Endodermal cell (in vitro differentiated cells): ENCODE measurements around the gene ARL5C. TPM values are rescaled to one million over a fixed set of nuclear protein-coding genes. Genes with fewer than 3 reads are reported as not detected.

Experiments
- DNase-seq: peaks from one replicate; pipeline ENCODE4 v3.0.0-alpha.2; 2017
- H3K27ac ChIP-seq: 2 replicates; pipeline ENCODE4 v1.5.1; 2013; ENCODE audit warnings: mild to moderate bottlenecking, low read depth, low read length, moderate library complexity
- H3K27me3 ChIP-seq: 2 replicates; pipeline ENCODE4 v1.6.1; 2013; ENCODE audit warnings: mild to moderate bottlenecking, low read length, moderate library complexity; ENCODE audit not compliant: insufficient read depth, control insufficient read depth, poor library complexity, severe bottlenecking
- H3K36me3 ChIP-seq: 2 replicates; pipeline ENCODE4 v1.7.0; 2013; ENCODE audit warnings: mild to moderate bottlenecking, low read length, moderate library complexity; ENCODE audit not compliant: control insufficient read depth, insufficient read depth
- H3K4me1 ChIP-seq: one replicate; pipeline ENCODE4 v1.7.0; 2013; ENCODE audit warnings: low read length; ENCODE audit not compliant: control insufficient read depth, insufficient read depth
- H3K4me3 ChIP-seq: 2 replicates; pipeline ENCODE4 v1.5.1; 2013; ENCODE audit warnings: mild to moderate bottlenecking, low read length, moderate library complexity
- H3K9ac ChIP-seq: 2 replicates; pipeline ENCODE4 v1.6.1; 2013; ENCODE audit warnings: mild to moderate bottlenecking, low read length, moderate library complexity; ENCODE audit not compliant: poor library complexity, severe bottlenecking; ENCODE audit errors: extremely low read depth
- H3K9me3 ChIP-seq: 2 replicates; pipeline ENCODE4 v1.6.1; 2013; ENCODE audit warnings: mild to moderate bottlenecking, low read length, moderate library complexity; ENCODE audit not compliant: control insufficient read depth
- H3K27ac Mint-ChIP-seq: 2 replicates; pipeline ENCODE4 v1.8.0; 2020; ENCODE audit warnings: mixed read lengths
- H3K27me3 Mint-ChIP-seq: 2 replicates; pipeline ENCODE4 v1.8.0; 2021; ENCODE audit warnings: mild to moderate bottlenecking, mixed read lengths; ENCODE audit not compliant: insufficient read depth
- H3K36me3 Mint-ChIP-seq: 2 replicates; pipeline ENCODE4 v1.8.0; 2020; ENCODE audit warnings: low read depth, mixed read lengths
- H3K4me1 Mint-ChIP-seq: 2 replicates; pipeline ENCODE4 v1.8.0; 2020; ENCODE audit warnings: mixed read lengths
- H3K4me3 Mint-ChIP-seq: 2 replicates; pipeline ENCODE4 v1.8.0; 2020; ENCODE audit warnings: mild to moderate bottlenecking, moderate library complexity, mixed read lengths
- H3K9me3 Mint-ChIP-seq: 2 replicates; pipeline ENCODE4 v1.8.0; 2020; ENCODE audit warnings: mild to moderate bottlenecking, mixed read lengths
- CTCF ChIP-seq: fragments of 200-600 bp; sonication (generic); conservative IDR thresholded peaks from 2 replicates; pipeline ENCODE4 v1.5.0; 2021; ENCODE audit warnings: antibody characterized with exemption, mild to moderate bottlenecking
- WGBS, 2 experiments: methylation state at CpG; one replicate each; pipeline versions ENCODE4 v1.1.5 to v1.1.7; 2013; ENCODE audit warnings: missing lambda C conversion rate in 2 of 2, mixed read lengths in 1 of 2; ENCODE audit not compliant: insufficient coverage in 1 of 2, insufficient read length in 1 of 2; 5-methylcytosine and 5-hydroxymethylcytosine counted together
- total RNA-seq, 2 donors: library from RNA; stranded (reverse); fragmentation: NEBNext Ultra II Directional in 1 of 2; extraction: Animal tissue kit (Norgen Biotek cat#: 25700) in 1 of 2; gene quantifications; 2 replicates in 1 of 2; 3 replicates in 1 of 2; pipeline ENCODE4 v1.2.1, GENCODE V29; 2021

Gene ARL5C
- total RNA-seq, 2 donors from 2014 or later, result not detected

- 88 to 96% methylated on average over 8 to 16 of the region's 16 CpGs for WGBS, 2 experiments
- Mint-ChIP-seq H3K9me3 (no peaks in the 10 kb centered on the region), H3K27ac (no peak overlapping the region), H3K4me1 (peaks cover 12% of the 10 kb centered on the region), H3K27me3 (no peaks in the 10 kb centered on the region), H3K4me3 (no peak overlapping the region), H3K36me3 (peaks cover 22% of the 10 kb centered on the region)
- Histone ChIP-seq H3K27me3 (no peaks in the 10 kb centered on the region), H3K36me3 (peaks cover 14% of the 10 kb centered on the region), H3K4me1 (no peaks in the 10 kb centered on the region), H3K4me3 (no peak overlapping the region), H3K9ac (no peak overlapping the region), H3K27ac (no peak overlapping the region), H3K9me3 (no peaks in the 10 kb centered on the region)
- no peak for DNase-seq
- no peak for TF ChIP-seq CTCF
Measured at GRCh38 chr17:39192901-39193300, 26.9 kb upstream of the ARL5C start.

GRCh38 chr17:39191750-39192510 lies 26.0 kb upstream of the ARL5C start:
- H3K27me3 Mint-ChIP-seq, result no peaks in the 10 kb centered on the region
- Histone ChIP-seq H3K9ac (no peak overlapping the region), H3K36me3 (peaks cover 18% of the 10 kb centered on the region), H3K27me3 (no peaks in the 10 kb centered on the region), H3K4me1 (no peaks in the 10 kb centered on the region), H3K4me3 (no peak overlapping the region), H3K27ac (no peak overlapping the region), H3K9me3 (no peaks in the 10 kb centered on the region)
- peaks cover 24% of the 10 kb centered on the region for H3K36me3 Mint-ChIP-seq
- WGBS, 2 experiments, result 93 to 98% methylated on average over 6 to 9 of the region's 9 CpGs
- no peak overlapping the region for H3K4me3 Mint-ChIP-seq
- no peak overlapping the region for H3K27ac Mint-ChIP-seq
- no peak for DNase-seq
- peaks cover 11% of the 10 kb centered on the region for H3K4me1 Mint-ChIP-seq
- no peak for TF ChIP-seq CTCF
- no peaks in the 10 kb centered on the region for H3K9me3 Mint-ChIP-seq

- no peaks in the 10 kb centered on the region for H3K27me3 Mint-ChIP-seq
- DNase-seq, result no peak
- Histone ChIP-seq H3K27me3 (no peaks in the 10 kb centered on the region), H3K27ac (no peak overlapping the region), H3K4me3 (no peak overlapping the region), H3K9me3 (no peaks in the 10 kb centered on the region), H3K36me3 (peaks cover 18% of the 10 kb centered on the region), H3K9ac (no peak overlapping the region), H3K4me1 (no peaks in the 10 kb centered on the region)
- H3K36me3 Mint-ChIP-seq, result peaks cover 31% of the 10 kb centered on the region
- 92 to 93% methylated on average over 5 to 9 of the region's 9 CpGs for whole genome bisulfite sequencing, 2 experiments
- no peaks in the 10 kb centered on the region for H3K9me3 Mint-ChIP-seq
- H3K4me3 Mint-ChIP-seq, result no peak overlapping the region
- no peaks in the 10 kb centered on the region for H3K4me1 Mint-ChIP-seq
- no peak overlapping the region for H3K27ac Mint-ChIP-seq
- TF ChIP-seq CTCF, result no peak
Measured at GRCh38 chr17:39187152-39187830, 21.3 kb upstream of the ARL5C start.
